IMR-90 (cell line): ENCODE measurements around the gene AP4M1. TPM values are rescaled to one million over a fixed set of nuclear protein-coding genes. Genes with fewer than 3 reads are reported as not detected.

Experiments
- ATAC-seq: fragments of 200-7000 bp; cut with Tn5 transposase; 2 replicates; pipeline ENCODE4 v1.9.1; 2020; ENCODE audit warnings: low read depth, mild to moderate bottlenecking, moderate library complexity
- BruUV-seq: library from RNA; stranded (reverse); fragments of 400-500 nt; replicated peaks from 2 replicates; lab custom pipeline; 2021; lab: Mats Ljungman, UMichigan
- CTCF ChIA-PET: fragments of 300-600 bp; formaldehyde crosslinking; extraction: SDS; loops from one replicate; lab custom pipeline; 2021; ENCODE audit warnings: antibody characterized with exemption; lab: Yijun Ruan, JAX
- POLR2A ChIA-PET: fragments of 300-600 bp; sonication (Branson Sonifier 250); formaldehyde crosslinking; loops from one replicate; lab custom pipeline; 2022; ENCODE audit warnings: antibody characterized with exemption; ENCODE audit not compliant: unreplicated experiment; lab: Charles Lee
- DNase-seq: peaks from one replicate; pipeline ENCODE4 v3.0.0; 2013
- H2AFZ ChIP-seq: replicated peaks from 2 replicates; pipeline ENCODE3; 2013; ENCODE audit warnings: low read length, mild to moderate bottlenecking; ENCODE audit not compliant: poor library complexity
- H2AK5ac ChIP-seq: 2 replicates; pipeline ENCODE4 v1.6.1; 2013; ENCODE audit warnings: low read depth, low read length, inconsistent platforms
- H2AK9ac ChIP-seq: replicated peaks from 2 replicates; pipeline ENCODE3; 2013; ENCODE audit warnings: mild to moderate bottlenecking, low read depth, low read length, moderate library complexity; ENCODE audit not compliant: poor library complexity
- H2BK120ac ChIP-seq: 2 replicates; pipeline ENCODE4 v1.6.1; 2013; ENCODE audit warnings: low read depth, low read length, inconsistent platforms
- H2BK15ac ChIP-seq: 3 replicates; pipeline ENCODE4 v1.6.1; 2013; ENCODE audit warnings: low read depth, low read length, inconsistent platforms
- H2BK20ac ChIP-seq: 2 replicates; pipeline ENCODE4 v1.6.1; 2013; ENCODE audit warnings: low read depth, mild to moderate bottlenecking, inconsistent platforms, low read length, moderate library complexity
- H2BK5ac ChIP-seq: 2 replicates; pipeline ENCODE4 v1.6.1; 2013; ENCODE audit warnings: mild to moderate bottlenecking, low read depth, low read length, inconsistent platforms; ENCODE audit not compliant: poor library complexity, severe bottlenecking
- H3K14ac ChIP-seq: replicated peaks from 2 replicates; pipeline ENCODE4 v1.6.1; 2013; ENCODE audit warnings: low read depth, low read length, inconsistent platforms
- H3K18ac ChIP-seq: 2 replicates; pipeline ENCODE4 v1.6.1; 2013; ENCODE audit warnings: low read depth, low read length, control low read depth
- H3K23ac ChIP-seq: 2 replicates; pipeline ENCODE4 v1.6.1; 2013; ENCODE audit warnings: low read depth, low read length, inconsistent platforms
- H3K27ac ChIP-seq: 2 replicates; pipeline ENCODE4 v1.5.1; 2013; ENCODE audit warnings: mild to moderate bottlenecking, control low read depth, low read length; ENCODE audit not compliant: insufficient read depth
- H3K27me3 ChIP-seq: 2 replicates; pipeline ENCODE4 v1.6.1; 2013; ENCODE audit warnings: low read length; ENCODE audit not compliant: control insufficient read depth, insufficient read depth
- H3K36me3 ChIP-seq: 2 replicates; pipeline ENCODE4 v1.6.1; 2013; ENCODE audit warnings: low read length, mixed read lengths; ENCODE audit not compliant: control insufficient read depth, insufficient read depth
- H3K4ac ChIP-seq: 2 replicates; pipeline ENCODE4 v1.6.1; 2013; ENCODE audit warnings: low read depth, low read length, inconsistent platforms
- H3K4me1 ChIP-seq: 2 replicates; pipeline ENCODE4 v1.6.1; 2013; ENCODE audit warnings: low read length, mixed read lengths; ENCODE audit not compliant: control insufficient read depth, insufficient read depth
- H3K4me2 ChIP-seq: 2 replicates; pipeline ENCODE4 v1.6.1; 2013; ENCODE audit warnings: low read depth, mild to moderate bottlenecking, control low read depth, low read length, moderate library complexity
- H3K4me3 ChIP-seq: 2 replicates; pipeline ENCODE4 v1.5.1; 2013; ENCODE audit warnings: low read depth, mild to moderate bottlenecking, control low read depth, low read length, moderate library complexity; ENCODE audit not compliant: insufficient read depth
- H3K56ac ChIP-seq: 2 replicates; pipeline ENCODE4 v1.6.1; 2013; ENCODE audit warnings: low read length, inconsistent platforms; ENCODE audit not compliant: insufficient read depth; ENCODE audit errors: extremely low read depth
- H3K79me1 ChIP-seq, 2 experiments: 2 replicates each; pipeline ENCODE4 v1.6.1; 2013; ENCODE audit warnings: low read length in 2 of 2, inconsistent platforms in 1 of 2, low read depth in 1 of 2
- H3K9ac ChIP-seq: 2 replicates; pipeline ENCODE4 v1.6.1; 2013; ENCODE audit warnings: low read depth, low read length, control low read depth
- H3K9me1 ChIP-seq: 2 replicates; pipeline ENCODE4 v1.6.1; 2013; ENCODE audit warnings: low read length, inconsistent platforms; ENCODE audit not compliant: insufficient read depth
- H3K9me3 ChIP-seq: 2 replicates; pipeline ENCODE4 v1.6.1; 2013; ENCODE audit warnings: low read length; ENCODE audit not compliant: control insufficient read depth, insufficient read depth
- H4K20me1 ChIP-seq: 2 replicates; pipeline ENCODE4 v1.6.1; 2013; ENCODE audit warnings: low read length, inconsistent platforms; ENCODE audit not compliant: insufficient read depth
- H4K5ac ChIP-seq: 2 replicates; pipeline ENCODE4 v1.6.1; 2013; ENCODE audit warnings: mild to moderate bottlenecking, low read depth, low read length, control low read depth
- H4K8ac ChIP-seq, 2 experiments: 2 replicates each; pipeline ENCODE4 v1.6.1; 2013; ENCODE audit warnings: low read depth in 2 of 2, low read length in 2 of 2, control low read depth in 1 of 2, inconsistent platforms in 1 of 2
- H4K91ac ChIP-seq: 2 replicates; pipeline ENCODE4 v1.6.1; 2013; ENCODE audit warnings: low read depth, low read length, inconsistent platforms; ENCODE audit not compliant: insufficient read depth
- BHLHE40 ChIP-seq: fragments of 150-350 bp; IDR thresholded peaks from 2 replicates; pipeline ENCODE4 v1.6.1; 2016; ENCODE audit warnings: mild to moderate bottlenecking, low read depth, low read length
- CEBPB ChIP-seq: IDR thresholded peaks from 2 replicates; pipeline ENCODE4 v1.6.1; 2012; ENCODE audit warnings: low read depth, low read length, improper control_type of control experiment
- CHD1 ChIP-seq: IDR thresholded peaks from 2 replicates; pipeline ENCODE4 v1.6.1; 2012; ENCODE audit warnings: low read depth, low read length, improper control_type of control experiment
- ELK1 ChIP-seq: fragments of 150-350 bp; IDR thresholded peaks from 2 replicates; pipeline ENCODE4 v1.6.1; 2016; ENCODE audit warnings: low read depth, mild to moderate bottlenecking, low read length, moderate library complexity, borderline replicate concordance
- FOS ChIP-seq: fragments of 150-350 bp; IDR thresholded peaks from 2 replicates; pipeline ENCODE4 v1.6.1; 2016; ENCODE audit warnings: low read depth, low read length
- MAFK ChIP-seq: IDR thresholded peaks from 2 replicates; pipeline ENCODE4 v1.6.1; 2012; ENCODE audit warnings: low read depth, low read length, improper control_type of control experiment
- MAZ ChIP-seq: IDR thresholded peaks from 2 replicates; pipeline ENCODE4 v1.6.1; 2012; ENCODE audit warnings: low read depth, mild to moderate bottlenecking, low read length, improper control_type of control experiment, moderate library complexity, borderline replicate concordance
- MXI1 ChIP-seq: IDR thresholded peaks from 2 replicates; pipeline ENCODE4 v1.6.1; 2012; ENCODE audit warnings: low read depth, mild to moderate bottlenecking, low read length, moderate library complexity, borderline replicate concordance
- NFE2L2 ChIP-seq: fragments of 150-350 bp; IDR thresholded peaks from 2 replicates; pipeline ENCODE4 v1.6.1; 2016; ENCODE audit warnings: low read depth, mild to moderate bottlenecking, low read length
- POLR2A ChIP-seq: IDR thresholded peaks from 2 replicates; pipeline ENCODE4 v1.6.1; 2012; ENCODE audit warnings: mild to moderate bottlenecking, low read depth, low read length
- RAD21 ChIP-seq: IDR thresholded peaks from 2 replicates; pipeline ENCODE4 v1.6.1; 2012; ENCODE audit warnings: low read length, improper control_type of control experiment
- RCOR1 ChIP-seq: IDR thresholded peaks from 2 replicates; pipeline ENCODE4 v1.6.1; 2012; ENCODE audit warnings: mild to moderate bottlenecking, low read length, improper control_type of control experiment; ENCODE audit not compliant: insufficient replicate concordance
- RFX5 ChIP-seq: IDR thresholded peaks from 2 replicates; pipeline ENCODE4 v1.8.0; 2012; ENCODE audit warnings: low read depth, mild to moderate bottlenecking, low read length, moderate library complexity
- SMC3 ChIP-seq: fragments of 150-350 bp; IDR thresholded peaks from 2 replicates; pipeline ENCODE4 v1.6.1; 2016; ENCODE audit warnings: low read depth, mild to moderate bottlenecking, antibody characterized with exemption, low read length, moderate library complexity
- WGBS, 2 experiments: methylation state at CpG; one replicate each; pipeline versions ENCODE4 v1.1.5 to v1.1.7; 2013; ENCODE audit warnings: missing lambda C conversion rate in 2 of 2; ENCODE audit not compliant: insufficient read length in 1 of 2; ENCODE audit errors: extremely low coverage in 2 of 2; 5-methylcytosine and 5-hydroxymethylcytosine counted together
- dilution Hi-C: fragments of 300-500 bp; cut with HindIII; formaldehyde crosslinking; loops from one replicate; pipeline ENCODE4 v1.14.3; 2018; ENCODE audit warnings: low sequenced_read_pairs; ENCODE audit not compliant: unreplicated experiment
- in situ Hi-C: fragments of 300-500 bp; cut with MboI; formaldehyde crosslinking; loops from 3 replicates; pipeline ENCODE4 v1.14.3; 2019; ENCODE audit warnings: low sequenced_read_pairs, inconsistent platforms, mixed read lengths
- intact Hi-C: fragments of 100-400 bp; cut with micrococcal nuclease; formaldehyde crosslinking; loops from 2 replicates; pipeline ENCODE4 v1.10.0; 2022
- polyA plus RNA-seq, 3 experiments: library from polyadenylated mRNA; depleted of rRNA; stranded (reverse); fragments of >200 nt; gene quantifications; 2 replicates each; pipeline ENCODE4 v1.2.3, GENCODE V29; 2012; ENCODE audit warnings: low replicate concordance in 1 of 3
- total RNA-seq: library from RNA; depleted of rRNA; stranded (reverse); fragments of >200 nt; gene quantifications from 2 replicates; pipeline ENCODE4 v1.2.3, GENCODE V29; 2012
- TF ChIP-seq, protein P1 (sequence below): conservative IDR thresholded peaks from 2 replicates; pipeline ENCODE4 v1.5.1; 2012; ENCODE audit warnings: mild to moderate bottlenecking, low read depth, low read length, improper control_type of control experiment
- TF ChIP-seq, protein P2 (sequence below): fragments of 150-350 bp; IDR thresholded peaks from 2 replicates; pipeline ENCODE4 v1.6.1; 2017; ENCODE audit warnings: mild to moderate bottlenecking, antibody characterized with exemption, low read length, low read depth

Gene AP4M1
- total and polyA plus RNA-seq, 2 of the 4 experiments (the other 2 are of a cell fraction) = 21.1 to 21.4 TPM

- Histone ChIP-seq H2AK5ac (no peak overlapping the region), H3K79me1 (peaks cover 12 to 43% of the 10 kb centered on the region in 2 experiments; a peak in 3 of 4 replicates), H4K8ac (peak overlapping the region in 1 of 2 experiments; percentile 94; a peak in 1 of 4 replicates), H3K36me3 (peaks cover 4% of the 10 kb centered on the region; the same call in 1 of the 2 replicates), H4K5ac (no peak overlapping the region), H3K27me3 (no peaks in the 10 kb centered on the region), H3K4me1 (peaks cover 2% of the 10 kb centered on the region; the same call in 1 of the 2 replicates), H4K91ac (no peak overlapping the region), H2AFZ (no peak overlapping the region), H4K20me1 (no peaks in the 10 kb centered on the region), H2BK15ac (no peak overlapping the region), H2BK20ac (no peak overlapping the region), H2BK120ac (no peak overlapping the region), H3K9ac (no peak overlapping the region), H3K9me3 (no peaks in the 10 kb centered on the region), H3K14ac (no peak overlapping the region), H3K4me3 (no peak overlapping the region), H3K27ac (no peak overlapping the region), H2AK9ac (no peak overlapping the region), H3K18ac (no peak overlapping the region), H3K23ac (peak overlapping the region; percentile 94; the same call in 1 of the 2 replicates), H3K4ac (no peak overlapping the region), H3K4me2 (no peak overlapping the region), H2BK5ac (no peak overlapping the region), H3K56ac (no peak overlapping the region), H3K9me1 (peaks cover 4% of the 10 kb centered on the region; the same call in 1 of the 2 replicates)
- intact Hi-C loops = no loop called here
- in situ Hi-C loops = no loop called here
- no peak for DNase-seq
- TF ChIP-seq POLR2A = no peak
- no peak for TF ChIP-seq ELK1
- no peak for TF ChIP-seq MAFK
- no peak for TF ChIP-seq BHLHE40
- no peak for TF ChIP-seq MXI1
- TF ChIP-seq, protein P1, sequence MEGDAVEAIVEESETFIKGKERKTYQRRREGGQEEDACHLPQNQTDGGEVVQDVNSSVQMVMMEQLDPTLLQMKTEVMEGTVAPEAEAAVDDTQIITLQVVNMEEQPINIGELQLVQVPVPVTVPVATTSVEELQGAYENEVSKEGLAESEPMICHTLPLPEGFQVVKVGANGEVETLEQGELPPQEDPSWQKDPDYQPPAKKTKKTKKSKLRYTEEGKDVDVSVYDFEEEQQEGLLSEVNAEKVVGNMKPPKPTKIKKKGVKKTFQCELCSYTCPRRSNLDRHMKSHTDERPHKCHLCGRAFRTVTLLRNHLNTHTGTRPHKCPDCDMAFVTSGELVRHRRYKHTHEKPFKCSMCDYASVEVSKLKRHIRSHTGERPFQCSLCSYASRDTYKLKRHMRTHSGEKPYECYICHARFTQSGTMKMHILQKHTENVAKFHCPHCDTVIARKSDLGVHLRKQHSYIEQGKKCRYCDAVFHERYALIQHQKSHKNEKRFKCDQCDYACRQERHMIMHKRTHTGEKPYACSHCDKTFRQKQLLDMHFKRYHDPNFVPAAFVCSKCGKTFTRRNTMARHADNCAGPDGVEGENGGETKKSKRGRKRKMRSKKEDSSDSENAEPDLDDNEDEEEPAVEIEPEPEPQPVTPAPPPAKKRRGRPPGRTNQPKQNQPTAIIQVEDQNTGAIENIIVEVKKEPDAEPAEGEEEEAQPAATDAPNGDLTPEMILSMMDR = no peak
- TF ChIP-seq NFE2L2 = no peak
- no peak for TF ChIP-seq RFX5
- TF ChIP-seq, protein P2, sequence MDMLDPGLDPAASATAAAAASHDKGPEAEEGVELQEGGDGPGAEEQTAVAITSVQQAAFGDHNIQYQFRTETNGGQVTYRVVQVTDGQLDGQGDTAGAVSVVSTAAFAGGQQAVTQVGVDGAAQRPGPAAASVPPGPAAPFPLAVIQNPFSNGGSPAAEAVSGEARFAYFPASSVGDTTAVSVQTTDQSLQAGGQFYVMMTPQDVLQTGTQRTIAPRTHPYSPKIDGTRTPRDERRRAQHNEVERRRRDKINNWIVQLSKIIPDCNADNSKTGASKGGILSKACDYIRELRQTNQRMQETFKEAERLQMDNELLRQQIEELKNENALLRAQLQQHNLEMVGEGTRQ = no peak
- TF ChIP-seq FOS = no peak
- TF ChIP-seq SMC3 = no peak
- TF ChIP-seq RAD21 = no peak
- TF ChIP-seq MAZ = no peak
- TF ChIP-seq RCOR1 = no peak
- no peak for TF ChIP-seq CHD1
- no peak for TF ChIP-seq CEBPB
- dilution Hi-C loops = no loop called here
- ChIA-PET CTCF (interaction anchor here (0.6 kb wide), 1 partner anchor 139 kb away, joined by 3 read pairs; no protein-coding TSS in a partner anchor), POLR2A (no interaction called here)
- BruUV-seq = no TSS peak
- WGBS, 2 experiments = no CpG with 5 or more reads among the region's 1 CpG
- no peak for ATAC-seq
These were observed 27.2 kb downstream of the AP4M1 start for GRCh38 chr7:100128637-100128963.
